Heart left ventricle (tissue), 13 donors: Measurements from ENCODE around the gene SNED1.

ENCODE experiments used
- CTCF ChIP-seq, 12 donors: fragments of 200-600 bp; sonication (generic) in 4 of 12; IDR thresholded peaks; one replicate each; pipeline versions ENCODE4 v1.5.0 to v1.8.0; 2018 to 2022; ENCODE audit warnings: antibody characterized with exemption in 12 of 12, mild to moderate bottlenecking in 5 of 12
- POLR2A ChIP-seq, 2 donors: fragments of 450-650 bp; IDR thresholded peaks; one replicate each; pipeline ENCODE4 v1.6.1; 2017; ENCODE audit warnings: antibody characterized with exemption in 2 of 2, mild to moderate bottlenecking in 2 of 2, moderate library complexity in 2 of 2
- donor health status: ischemic (EF 13 %, LVEDD 7.1; RV severe dilation, severe dysfunction).
- donor health status: DM: no; HTN: yes; CAD: no.
- donor health status: DM: no; HTN: no; CAD: no.
- donor health status: ischemic (EF 25% LVEDD 6.9; RV normal size, moderate dysfunction).
- donor health status: ischemic (EF 25% LVEDD 5.7; RV mildly dilated, moderate dysfunction).
- donor health status: ischemic (EF 35%, LVEDD 5.7; RV mildly dilated, moderate dysfunction).
- donor health status: nonischemic (EF 11% LVEDD 7.7; RV severe dilation, severe dysfunction).
- donor health status: DM: yes; HTN: yes; CAD: no.
- donor health status: PGD.
- donor health status: ischemic (EF 29% LVEDD 5.4; RV normal size, mild dysfunction).
- donor health status: nonischemic (EF 23%, LVEDD 6.1; RV moderate dilation, normal function).

- no peak for TF ChIP-seq CTCF (IDR thresholded peaks at IDR 0.05)
- TF ChIP-seq POLR2A (IDR thresholded peaks at IDR 0.05), result no peak
Observed at GRCh38 chr2:241126771-241127202, 128.4 kb downstream of the SNED1 start.
